ENCODE data around the gene BORCS5.

- TF ChIP-seq CTCF (IDR thresholded peaks at IDR 0.05; ENCODE audit: insufficient read depth, low read length) (no peak), POLR2AphosphoS5 (IDR thresholded peaks at IDR 0.05; ENCODE audit: low read depth) (no peak)
These were observed 134.7 kb downstream of the BORCS5 start for GRCh38 chr12:12491606-12492005.

Data from HL-60 (cell line).